Neural progenitor cell (in vitro differentiated cells): ENCODE results near the gene SIDT2.

ENCODE experiments used
- EZH2 ChIP-seq: fragments of 200-600 bp; sonication (generic); IDR thresholded peaks from 2 replicates; pipeline ENCODE4 v1.6.1; 2017; ENCODE audit warnings: antibody characterized with exemption, mild to moderate bottlenecking, moderate library complexity
- EZH2phosphoT487 ChIP-seq: fragments of 200-600 bp; sonication (generic); IDR thresholded peaks from 2 replicates; pipeline ENCODE4 v1.6.1; 2017; ENCODE audit warnings: antibody characterized with exemption
- TF ChIP-seq, protein P1 (sequence below): fragments of 200-600 bp; sonication (generic); IDR thresholded peaks from 2 replicates; pipeline ENCODE4 v1.5.1; 2017; ENCODE audit warnings: antibody characterized with exemption, mild to moderate bottlenecking

DNA sequence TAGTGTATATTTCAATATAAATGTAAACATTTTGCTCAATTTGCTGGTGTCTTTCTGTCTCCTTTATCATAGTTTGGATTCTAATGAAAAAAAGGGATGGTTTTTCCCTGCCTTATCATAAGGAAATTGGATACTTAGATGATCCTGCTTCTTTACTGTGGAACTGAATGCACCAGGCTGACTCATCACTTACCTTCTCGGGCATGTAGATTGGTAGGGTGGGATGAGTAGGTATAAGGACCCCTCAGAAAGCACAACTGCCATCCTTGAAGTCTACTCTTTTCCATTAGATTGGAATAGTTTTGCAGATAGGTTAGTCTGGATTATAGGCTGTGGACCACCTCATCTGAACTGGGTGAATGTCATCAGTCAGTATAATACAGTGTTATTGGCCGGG is 7.5 kb upstream of the SIDT2 start:
- TF ChIP-seq EZH2phosphoT487 (no peak), EZH2 (no peak)
- TF ChIP-seq, protein P1, sequence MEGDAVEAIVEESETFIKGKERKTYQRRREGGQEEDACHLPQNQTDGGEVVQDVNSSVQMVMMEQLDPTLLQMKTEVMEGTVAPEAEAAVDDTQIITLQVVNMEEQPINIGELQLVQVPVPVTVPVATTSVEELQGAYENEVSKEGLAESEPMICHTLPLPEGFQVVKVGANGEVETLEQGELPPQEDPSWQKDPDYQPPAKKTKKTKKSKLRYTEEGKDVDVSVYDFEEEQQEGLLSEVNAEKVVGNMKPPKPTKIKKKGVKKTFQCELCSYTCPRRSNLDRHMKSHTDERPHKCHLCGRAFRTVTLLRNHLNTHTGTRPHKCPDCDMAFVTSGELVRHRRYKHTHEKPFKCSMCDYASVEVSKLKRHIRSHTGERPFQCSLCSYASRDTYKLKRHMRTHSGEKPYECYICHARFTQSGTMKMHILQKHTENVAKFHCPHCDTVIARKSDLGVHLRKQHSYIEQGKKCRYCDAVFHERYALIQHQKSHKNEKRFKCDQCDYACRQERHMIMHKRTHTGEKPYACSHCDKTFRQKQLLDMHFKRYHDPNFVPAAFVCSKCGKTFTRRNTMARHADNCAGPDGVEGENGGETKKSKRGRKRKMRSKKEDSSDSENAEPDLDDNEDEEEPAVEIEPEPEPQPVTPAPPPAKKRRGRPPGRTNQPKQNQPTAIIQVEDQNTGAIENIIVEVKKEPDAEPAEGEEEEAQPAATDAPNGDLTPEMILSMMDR: no peak
